ENCODE results near the gene HERPUD1. TPM values are rescaled to one million over a fixed set of nuclear protein-coding genes. Genes with fewer than 3 reads are reported as not detected.
A peak's percentile ranks its signal among the peaks of the same experiment; 100 is the strongest.

The HERPUD1 gene
- polyA plus RNA-seq, 2 of the 4 experiments (the other 2 are of a cell fraction), result 65.8 to 140 TPM

DNA sequence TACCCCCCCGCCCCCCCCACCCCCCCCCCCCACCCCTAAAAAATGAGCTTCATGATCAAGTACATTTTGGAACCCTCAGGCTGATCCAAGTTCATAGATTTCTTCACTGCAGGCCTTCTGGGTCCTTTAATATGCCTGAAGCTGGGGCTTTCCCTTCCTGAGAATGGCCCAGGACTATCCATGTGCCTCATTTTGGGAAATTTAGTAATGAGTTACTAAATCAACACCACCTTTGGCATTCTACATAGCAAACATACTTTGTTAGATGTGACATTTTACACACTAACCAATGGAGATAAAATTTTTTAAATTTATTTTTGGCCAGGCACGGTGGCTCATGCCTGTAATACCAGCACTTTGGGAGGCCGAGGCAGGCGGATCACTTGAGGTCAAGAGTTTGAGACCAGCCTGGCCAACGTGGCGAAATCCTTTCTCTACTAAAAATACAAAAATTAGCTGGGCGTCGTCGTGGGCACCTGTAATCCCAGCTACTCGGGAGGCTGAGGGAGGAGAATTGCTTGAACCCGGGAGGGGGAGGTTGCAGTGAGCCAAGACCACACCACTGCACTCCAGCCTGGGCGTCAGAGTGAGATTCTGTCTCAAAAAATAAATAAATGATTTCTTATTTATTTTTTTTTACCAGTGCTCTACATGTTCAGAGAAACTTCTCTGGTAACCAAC, 14.0 kb downstream of the HERPUD1 start:
- DNase-seq (ENCODE audit: low read depth in 1 of 2, low spot score in 1 of 2) (no peak), ATAC-seq (no peak), FAIRE-seq (no peak)
- POLR2A ChIA-PET, result interaction anchor here (0.7 to 5.4 kb wide), 2 partner anchors 15 to 100 kb away, joined by 4 to 26 read pairs; partner anchors contain the start of gene HERPUD1
- H3K4me1 ChIP-seq, result no peaks in the 10 kb centered on the region
- H3K4me3 ChIP-seq, result no peak overlapping the region
- WGBS (ENCODE audit: missing lambda C conversion rate), result 92% methylated on average over 11 of the region's 12 CpGs
- H3K4me2 ChIP-seq, result no peak overlapping the region
- H3K27ac ChIP-seq, result no peak overlapping the region
- TF ChIP-seq POLR2AphosphoS2 (conservative IDR thresholded peaks at IDR 0.05; ENCODE audit: low read length) (no peak), NPAS2 (CRISPR knock-in tag; IDR thresholded peaks at IDR 0.05; ENCODE audit: borderline replicate concordance) (no peak)
- no peaks in the 10 kb centered on the region for H3K9me3 ChIP-seq
- CTCF ChIA-PET, result interaction anchor here (0.8 to 2.3 kb wide), 10 partner anchors 9 to 156 kb away, joined by 3 to 7 read pairs (median 4); no protein-coding TSS in a partner anchor

DNA sequence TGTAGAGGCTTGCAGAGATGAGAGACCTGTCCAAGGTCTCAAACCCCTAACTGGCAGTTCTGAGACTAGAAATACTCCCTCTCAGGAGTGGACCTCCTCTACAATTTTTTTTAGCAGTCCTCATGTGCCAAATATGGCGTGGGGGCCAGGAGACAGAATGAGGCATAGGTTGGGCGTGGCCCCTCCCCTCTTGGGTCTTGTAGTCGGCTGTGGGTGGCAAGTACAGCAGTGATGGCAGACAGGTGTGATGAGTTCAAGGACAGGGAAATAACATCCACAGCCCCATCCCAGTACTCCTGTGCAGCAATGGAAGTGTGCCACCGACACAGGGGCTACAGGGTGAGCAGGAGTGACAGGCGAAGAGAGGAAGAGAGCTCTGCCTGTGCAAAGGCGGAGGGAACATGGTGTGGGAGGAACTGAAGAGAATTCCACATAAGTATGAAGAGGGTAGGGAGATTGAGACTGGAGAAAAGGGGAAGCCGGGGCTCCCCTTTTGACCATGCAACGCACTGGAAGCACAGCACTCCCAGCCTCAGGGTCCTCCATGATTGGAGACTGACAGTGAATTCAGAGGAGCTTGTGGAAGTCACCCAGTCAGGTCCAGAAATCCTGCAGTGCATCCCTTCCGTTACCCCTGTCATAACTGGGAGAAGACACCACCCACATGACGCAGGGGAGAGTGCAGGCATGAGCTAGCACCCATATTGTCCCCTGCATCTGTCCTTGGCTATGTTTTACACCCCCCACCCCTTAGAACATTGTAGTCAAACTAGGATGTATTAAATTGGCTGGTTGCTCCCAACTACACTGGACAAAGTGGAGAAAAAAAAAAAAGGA, 15.0 kb downstream of the HERPUD1 start:
- Histone ChIP-seq H3K27ac (no peak overlapping the region), H3K9me3 (no peaks in the 10 kb centered on the region), H3K4me2 (no peak overlapping the region), H3K4me1 (no peaks in the 10 kb centered on the region), H3K4me3 (no peak overlapping the region)
- DNase-seq (ENCODE audit: low read depth in 1 of 2, low spot score in 1 of 2) (no peak), ATAC-seq (peak in 1 of 2 experiments; percentile 3; a peak in 2 of 6 replicates), FAIRE-seq (no peak)
- 93% methylated on average over 10 of the region's 10 CpGs for WGBS (ENCODE audit: missing lambda C conversion rate)
- POLR2A ChIA-PET, result interaction anchor here (5.4 kb wide), 1 partner anchor 15 kb away, joined by 26 read pairs; the partner anchor contains the start of gene HERPUD1
- CTCF ChIA-PET, result interaction anchor here (0.6 to 2.3 kb wide), 14 partner anchors 15 to 284 kb away, joined by 3 to 7 read pairs (median 4); no protein-coding TSS in a partner anchor
- no peak for TF ChIP-seq HOXB5 (CRISPR knock-in tag; IDR thresholded peaks at IDR 0.05)
- no peak for TF ChIP-seq PHF8 (IDR thresholded peaks at IDR 0.05; ENCODE audit: borderline replicate concordance, low read depth)
- no peak for TF ChIP-seq RFX5 (IDR thresholded peaks at IDR 0.05)
- no peak for TF ChIP-seq ZSCAN20 (CRISPR knock-in tag; IDR thresholded peaks at IDR 0.05)
- no peak for TF ChIP-seq HOXA7 (CRISPR knock-in tag; IDR thresholded peaks at IDR 0.05)
- no peak for TF ChIP-seq FOXS1 (CRISPR knock-in tag; IDR thresholded peaks at IDR 0.05)
- TF ChIP-seq, protein P1, sequence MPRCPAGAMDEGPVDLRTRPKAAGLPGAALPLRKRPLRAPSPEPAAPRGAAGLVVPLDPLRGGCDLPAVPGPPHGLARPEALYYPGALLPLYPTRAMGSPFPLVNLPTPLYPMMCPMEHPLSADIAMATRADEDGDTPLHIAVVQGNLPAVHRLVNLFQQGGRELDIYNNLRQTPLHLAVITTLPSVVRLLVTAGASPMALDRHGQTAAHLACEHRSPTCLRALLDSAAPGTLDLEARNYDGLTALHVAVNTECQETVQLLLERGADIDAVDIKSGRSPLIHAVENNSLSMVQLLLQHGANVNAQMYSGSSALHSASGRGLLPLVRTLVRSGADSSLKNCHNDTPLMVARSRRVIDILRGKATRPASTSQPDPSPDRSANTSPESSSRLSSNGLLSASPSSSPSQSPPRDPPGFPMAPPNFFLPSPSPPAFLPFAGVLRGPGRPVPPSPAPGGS (IDR thresholded peaks at IDR 0.05), result no peak
- TF ChIP-seq, protein P2, sequence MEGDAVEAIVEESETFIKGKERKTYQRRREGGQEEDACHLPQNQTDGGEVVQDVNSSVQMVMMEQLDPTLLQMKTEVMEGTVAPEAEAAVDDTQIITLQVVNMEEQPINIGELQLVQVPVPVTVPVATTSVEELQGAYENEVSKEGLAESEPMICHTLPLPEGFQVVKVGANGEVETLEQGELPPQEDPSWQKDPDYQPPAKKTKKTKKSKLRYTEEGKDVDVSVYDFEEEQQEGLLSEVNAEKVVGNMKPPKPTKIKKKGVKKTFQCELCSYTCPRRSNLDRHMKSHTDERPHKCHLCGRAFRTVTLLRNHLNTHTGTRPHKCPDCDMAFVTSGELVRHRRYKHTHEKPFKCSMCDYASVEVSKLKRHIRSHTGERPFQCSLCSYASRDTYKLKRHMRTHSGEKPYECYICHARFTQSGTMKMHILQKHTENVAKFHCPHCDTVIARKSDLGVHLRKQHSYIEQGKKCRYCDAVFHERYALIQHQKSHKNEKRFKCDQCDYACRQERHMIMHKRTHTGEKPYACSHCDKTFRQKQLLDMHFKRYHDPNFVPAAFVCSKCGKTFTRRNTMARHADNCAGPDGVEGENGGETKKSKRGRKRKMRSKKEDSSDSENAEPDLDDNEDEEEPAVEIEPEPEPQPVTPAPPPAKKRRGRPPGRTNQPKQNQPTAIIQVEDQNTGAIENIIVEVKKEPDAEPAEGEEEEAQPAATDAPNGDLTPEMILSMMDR (IDR thresholded peaks at IDR 0.05), result no peak
- TF ChIP-seq RARB (CRISPR knock-in tag; IDR thresholded peaks at IDR 0.05), result no peak
- no peak for TF ChIP-seq EHF (CRISPR knock-in tag; IDR thresholded peaks at IDR 0.05)
- TF ChIP-seq, protein P3, sequence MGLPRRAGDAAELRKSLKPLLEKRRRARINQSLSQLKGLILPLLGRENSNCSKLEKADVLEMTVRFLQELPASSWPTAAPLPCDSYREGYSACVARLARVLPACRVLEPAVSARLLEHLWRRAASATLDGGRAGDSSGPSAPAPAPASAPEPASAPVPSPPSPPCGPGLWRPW (IDR thresholded peaks at IDR 0.05), result no peak
- no peak for TF ChIP-seq SREBF2 (IDR thresholded peaks at IDR 0.05)
- TF ChIP-seq ZC3H11A (IDR thresholded peaks at IDR 0.05), result no peak
- no peak for TF ChIP-seq HOXB13 (CRISPR knock-in tag; IDR thresholded peaks at IDR 0.05; ENCODE audit: low read depth)
- no peak for TF ChIP-seq CEBPB (IDR thresholded peaks at IDR 0.05)

DNA sequence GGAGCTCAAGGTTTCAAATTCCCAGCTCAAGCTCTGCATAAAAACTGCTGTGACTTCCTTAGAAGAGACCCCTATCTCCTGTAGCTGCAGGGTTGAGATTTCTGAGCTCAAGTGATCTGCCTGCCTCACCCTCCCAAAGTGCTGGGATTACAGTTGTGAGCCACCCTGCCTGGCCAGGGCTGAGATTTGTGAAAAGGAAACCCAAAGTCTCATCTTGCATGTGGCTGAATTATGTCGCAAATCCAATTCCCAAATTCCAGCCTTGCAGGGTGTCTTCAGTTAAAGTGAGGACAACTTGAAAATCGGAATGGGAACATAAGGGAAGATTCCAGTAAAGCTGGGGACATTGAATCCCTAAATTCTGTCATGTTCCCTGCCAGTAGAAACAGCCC, 15.7 kb downstream of the HERPUD1 start:
- WGBS (ENCODE audit: missing lambda C conversion rate), result 83% methylated on average over 2 of the region's 2 CpGs
- POLR2A ChIA-PET, result interaction anchor here (5.4 kb wide), 1 partner anchor 16 kb away, joined by 26 read pairs; the partner anchor contains the start of gene HERPUD1
- Histone ChIP-seq H3K4me1 (no peaks in the 10 kb centered on the region), H3K4me3 (no peak overlapping the region), H3K27ac (no peak overlapping the region), H3K4me2 (no peak overlapping the region), H3K9me3 (no peaks in the 10 kb centered on the region)
- DNase-seq (ENCODE audit: low read depth in 1 of 2, low spot score in 1 of 2) (no peak), ATAC-seq (no peak), FAIRE-seq (no peak)
- CTCF ChIA-PET, result interaction anchor here (0.6 to 2.3 kb wide), 13 partner anchors 15 to 285 kb away, joined by 3 to 7 read pairs (median 3); no protein-coding TSS in a partner anchor
- TF ChIP-seq, protein P4, sequence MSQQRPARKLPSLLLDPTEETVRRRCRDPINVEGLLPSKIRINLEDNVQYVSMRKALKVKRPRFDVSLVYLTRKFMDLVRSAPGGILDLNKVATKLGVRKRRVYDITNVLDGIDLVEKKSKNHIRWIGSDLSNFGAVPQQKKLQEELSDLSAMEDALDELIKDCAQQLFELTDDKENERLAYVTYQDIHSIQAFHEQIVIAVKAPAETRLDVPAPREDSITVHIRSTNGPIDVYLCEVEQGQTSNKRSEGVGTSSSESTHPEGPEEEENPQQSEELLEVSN (IDR thresholded peaks at IDR 0.05; ENCODE audit: borderline replicate concordance, low read depth), result no peak
- TF ChIP-seq SMC3 (IDR thresholded peaks at IDR 0.05), result no peak
- TF ChIP-seq TP53 (CRISPR knock-in tag; IDR thresholded peaks at IDR 0.05), result no peak
- no peak for TF ChIP-seq ZSCAN20 (CRISPR knock-in tag; IDR thresholded peaks at IDR 0.05)
- TF ChIP-seq FOSB (CRISPR knock-in tag; IDR thresholded peaks at IDR 0.05), result no peak
